K562 (cell line): ENCODE measurements around the gene ERC2. TPM values are rescaled to one million over a fixed set of nuclear protein-coding genes. Genes with fewer than 3 reads are reported as not detected.

ENCODE experiments used
- ATAC-seq: fragments of 200-7000 bp; cut with Tn5 transposase; 3 replicates; pipeline ENCODE4 v1.9.1; 2020; ENCODE audit warnings: moderate library complexity
- BruUV-seq: library from RNA; stranded (reverse); fragments of 400-500 nt; replicated peaks from 2 replicates; lab custom pipeline; 2021; lab: Mats Ljungman, UMichigan
- CTCF ChIA-PET: fragments of 300-600 bp; formaldehyde crosslinking; extraction: SDS; loops from one replicate; lab custom pipeline; 2021; ENCODE audit warnings: low intra/inter-chr PET ratio; lab: Yijun Ruan, JAX
- POLR2A ChIA-PET: fragments of 300-600, 350-650 bp; sonication (Branson Sonifier 250); formaldehyde crosslinking; extraction: SDS; loops from one replicate; lab custom pipeline; 2021; ENCODE audit warnings: antibody characterized with exemption, inconsistent platforms; lab: Yijun Ruan, JAX
- DNase-seq, 4 experiments: peaks; one replicate each; pipeline versions ENCODE4 v3.0.0 to v3.0.0-alpha.2; 2011 to 2018; ENCODE audit warnings: low spot score in 3 of 4, mixed read lengths in 3 of 4; ENCODE audit errors: extremely low read depth in 1 of 4
- FAIRE-seq: peaks from 2 replicates; lab custom pipeline; 2011; peaks lifted over from hg19 to GRCh38; lab: Jason Lieb, UNC
- H2AFZ ChIP-seq: 2 replicates; pipeline ENCODE4 v1.6.0; 2011; ENCODE audit warnings: low read depth, low read length, control low read depth, inconsistent platforms
- H3K27ac ChIP-seq: fragments of 200-600 bp; 3 replicates; pipeline ENCODE4 v1.8.0; 2011; ENCODE audit warnings: low read depth, mild to moderate bottlenecking, control low read depth, inconsistent platforms, low read length, moderate library complexity, mixed read lengths; ENCODE audit errors: extremely low read depth
- H3K27me3 ChIP-seq, 2 experiments: fragments of 300-600 bp in 1 of 2; 2 replicates in 1 of 2; 3 replicates in 1 of 2; pipeline versions ENCODE4 v1.6.0 to v1.8.0; 2011; ENCODE audit warnings: inconsistent platforms in 2 of 2, low read length in 2 of 2, mild to moderate bottlenecking in 1 of 2, mixed read lengths in 1 of 2, moderate library complexity in 1 of 2; ENCODE audit not compliant: control insufficient read depth in 2 of 2, insufficient read depth in 2 of 2
- H3K36me3 ChIP-seq: fragments of 300-600 bp; 3 replicates; pipeline ENCODE4 v1.8.0; 2011; ENCODE audit warnings: mild to moderate bottlenecking, low read length, inconsistent platforms; ENCODE audit not compliant: control insufficient read depth, insufficient read depth
- H3K4me1 ChIP-seq, 2 experiments: fragments of 200-600 bp in 1 of 2; replicated peaks in 1 of 2; 2 replicates in 1 of 2; 3 replicates in 1 of 2; pipeline versions ENCODE4 v1.5.1 to v1.8.0; 2011; ENCODE audit warnings: inconsistent platforms in 2 of 2, low read length in 2 of 2, mild to moderate bottlenecking in 1 of 2, mixed read lengths in 1 of 2, moderate library complexity in 1 of 2; ENCODE audit not compliant: control insufficient read depth in 2 of 2, insufficient read depth in 2 of 2
- H3K4me2 ChIP-seq: 2 replicates; pipeline ENCODE4 v1.6.1; 2011; ENCODE audit warnings: low read length, control low read depth, inconsistent platforms, mixed read lengths; ENCODE audit not compliant: insufficient read depth
- H3K4me3 ChIP-seq: fragments of 200-600 bp; sonication (generic), shearing (Covaris generic); 2 replicates; pipeline ENCODE4 v1.5.1; 2016; ENCODE audit warnings: control low read depth, inconsistent platforms
- H3K79me2 ChIP-seq: fragments of 200-600 bp; 3 replicates; pipeline ENCODE4 v1.8.0; 2011; ENCODE audit warnings: low read length, inconsistent platforms; ENCODE audit not compliant: control insufficient read depth, insufficient read depth
- H3K9ac ChIP-seq, 2 experiments: 2 replicates each; pipeline versions ENCODE4 v1.6.0 to v1.6.1; 2011; ENCODE audit warnings: low read depth in 2 of 2, low read length in 2 of 2, control low read depth in 1 of 2, inconsistent platforms in 1 of 2, mild to moderate bottlenecking in 1 of 2, mixed read lengths in 1 of 2; ENCODE audit not compliant: insufficient read depth in 1 of 2
- H3K9me1 ChIP-seq: one replicate; pipeline ENCODE4 v1.6.0; 2011; ENCODE audit warnings: inconsistent platforms, mild to moderate bottlenecking, low read length, moderate library complexity; ENCODE audit not compliant: control insufficient read depth, insufficient read depth
- H3K9me3 ChIP-seq: replicated peaks from 2 replicates; pipeline ENCODE4 v1.5.1; 2011; ENCODE audit warnings: low read depth, low read length, inconsistent platforms; ENCODE audit not compliant: control insufficient read depth, insufficient read depth
- H4K20me1 ChIP-seq: replicated peaks from 2 replicates; pipeline ENCODE4 v1.6.1; 2011; ENCODE audit warnings: low read length, inconsistent platforms, mixed read lengths; ENCODE audit not compliant: control insufficient read depth, insufficient read depth
- BACH1 ChIP-seq: fragments of 200-800 bp; sonication (Bioruptor generic); IDR thresholded peaks from 2 replicates; pipeline ENCODE4 v1.6.1; 2016; ENCODE audit warnings: missing genetic modification characterization, missing compliant biosample characterization
- CBFB ChIP-seq: sonication (generic); formaldehyde crosslinking; IDR thresholded peaks from 2 replicates; pipeline ENCODE4 v1.4.0; 2020; ENCODE audit warnings: mild to moderate bottlenecking, missing genetic modification reagents
- ERF ChIP-seq: fragments of 450-650 bp; formaldehyde crosslinking; IDR thresholded peaks from 2 replicates; pipeline ENCODE4 v1.4.0; 2020; ENCODE audit warnings: mild to moderate bottlenecking, mixed read lengths
- FOXJ3 ChIP-seq: sonication (generic); formaldehyde crosslinking; IDR thresholded peaks from 2 replicates; pipeline ENCODE4 v1.4.0; 2020; ENCODE audit warnings: mild to moderate bottlenecking, missing genetic modification reagents
- IRF2 ChIP-seq: sonication (generic); formaldehyde crosslinking; IDR thresholded peaks from 2 replicates; pipeline ENCODE4 v1.8.1; 2022; ENCODE audit warnings: mild to moderate bottlenecking, missing genetic modification reagents
- JUNB ChIP-seq: fragments of 450-650 bp; formaldehyde crosslinking; conservative IDR thresholded peaks from 2 replicates; pipeline ENCODE4 v1.4.0; 2020; ENCODE audit warnings: mild to moderate bottlenecking
- NFIX ChIP-seq: fragments of 250-450 bp; sonication (Bioruptor Pico); IDR thresholded peaks from 2 replicates; pipeline ENCODE4 v1.4.0; 2020; ENCODE audit warnings: low read depth, mild to moderate bottlenecking, moderate library complexity
- POLR2B ChIP-seq: fragments of 450-650 bp; IDR thresholded peaks from 2 replicates; pipeline ENCODE4 v1.6.1; 2018; ENCODE audit warnings: low read depth; ENCODE audit not compliant: partially characterized antibody
- POLR3G ChIP-seq: IDR thresholded peaks from 2 replicates; pipeline ENCODE4 v1.6.1; 2011; ENCODE audit not compliant: insufficient read length, insufficient replicate concordance; ENCODE audit errors: extremely low read depth
- SMARCB1 ChIP-seq: IDR thresholded peaks from 2 replicates; pipeline ENCODE4 v1.6.1; 2011; ENCODE audit warnings: improper control_type of control experiment, low read depth; ENCODE audit not compliant: insufficient read length
- SMARCE1 ChIP-seq: fragments of 450-650 bp; IDR thresholded peaks from 2 replicates; pipeline ENCODE4 v1.7.1; 2016; ENCODE audit warnings: mild to moderate bottlenecking
- SRSF1 ChIP-seq: fragments of 200-400 bp; formaldehyde crosslinking; IDR thresholded peaks from 2 replicates; pipeline ENCODE4 v1.6.1; 2017; ENCODE audit warnings: mild to moderate bottlenecking, low read depth, low read length, moderate library complexity
- TBL1XR1 ChIP-seq, 2 experiments: IDR thresholded peaks; 2 replicates each; pipeline ENCODE4 v1.6.1; 2012; ENCODE audit warnings: improper control_type of control experiment in 2 of 2, low read length in 2 of 2, mild to moderate bottlenecking in 1 of 2
- XRCC3 ChIP-seq: fragments of 450-650 bp; IDR thresholded peaks from 2 replicates; pipeline ENCODE4 v1.6.1; 2017; ENCODE audit warnings: mild to moderate bottlenecking, moderate library complexity
- ZFP1 ChIP-seq: fragments of 450-650 bp; formaldehyde crosslinking; IDR thresholded peaks from 2 replicates; pipeline ENCODE4 v1.4.0; 2020; ENCODE audit warnings: mild to moderate bottlenecking, mixed read lengths
- ZNF217 ChIP-seq: sonication (generic); formaldehyde crosslinking; IDR thresholded peaks from 2 replicates; pipeline ENCODE4 v1.8.0; 2022; ENCODE audit warnings: mild to moderate bottlenecking, missing genetic modification reagents
- ZNF324 ChIP-seq: fragments of 250-450 bp; sonication (Bioruptor Pico); IDR thresholded peaks from 2 replicates; pipeline ENCODE4 v1.4.0; 2020; ENCODE audit warnings: mild to moderate bottlenecking
- ZNF431 ChIP-seq: sonication (generic); formaldehyde crosslinking; IDR thresholded peaks from 2 replicates; pipeline ENCODE4 v1.8.0; 2022; ENCODE audit warnings: mild to moderate bottlenecking, missing genetic modification reagents
- ZNF780A ChIP-seq: fragments of 250-450 bp; sonication (Bioruptor Pico); IDR thresholded peaks from 2 replicates; pipeline ENCODE4 v1.5.0; 2021; ENCODE audit warnings: mild to moderate bottlenecking
- WGBS: fragments of 100-300 bp; shearing (Covaris generic); methylation state at CpG from one replicate; pipeline ENCODE4 v1.1.6; 2016; ENCODE audit warnings: low coverage, mixed read lengths; ENCODE audit not compliant: insufficient coverage; ENCODE audit errors: missing lambda C conversion rate; 5-methylcytosine and 5-hydroxymethylcytosine counted together
- in situ Hi-C: fragments of 300-500 bp; cut with MboI; formaldehyde crosslinking; loops from 4 replicates; pipeline ENCODE4 v1.15.0; 2018; ENCODE audit warnings: inconsistent platforms, mixed read lengths
- intact Hi-C: fragments of 100-400 bp; cut with micrococcal nuclease; formaldehyde crosslinking; loops from 2 replicates; pipeline ENCODE4 v1.14.2; 2022
- polyA plus RNA-seq, 8 experiments: library from polyadenylated mRNA; depleted of rRNA in 4 of 8; stranded (reverse) in 5 of 8; unstranded in 3 of 8; fragments of >200 nt; fragmentation: Nextera tagmentation in 2 of 8; fragmentation: Illumina TruSeq in 1 of 8; extraction: Ambion mirVana in 2 of 8; extraction: Trizol in 1 of 8; gene quantifications; 2 replicates each; pipeline versions ENCODE4 v1.2.1 to v1.2.3, GENCODE V29; 2011 to 2014; ENCODE audit warnings: inconsistent platforms in 1 of 8, missing spikeins in 1 of 8
- total RNA-seq, 7 experiments: library from RNA; depleted of rRNA in 6 of 7; stranded (reverse); fragments of >200 nt in 6 of 7; fragmentation: Illumina TruSeq in 2 of 7; extraction: Trizol in 2 of 7; gene quantifications; 2 replicates each; pipeline versions ENCODE4 v1.2.1 to v1.2.3, GENCODE V29; 2011 to 2021; ENCODE audit warnings: low replicate concordance in 1 of 7
- TF ChIP-seq, protein P1 (sequence below): fragments of 450-650 bp; IDR thresholded peaks from 2 replicates; pipeline ENCODE4 v1.6.1; 2016; ENCODE audit warnings: mild to moderate bottlenecking
- TF ChIP-seq, protein P2 (sequence below): fragments of 250-450 bp; sonication (Bioruptor Pico); IDR thresholded peaks from 2 replicates; pipeline ENCODE4 v1.8.0; 2022; ENCODE audit warnings: inconsistent platforms

The ERC2 gene
- total and polyA plus RNA-seq, 9 of the 15 experiments (the other 6 are each of a cell fraction or from before 2014, with no cell fraction given) = 0.04 to 0.18 (median 0.07) TPM; not detected in 2

DNA sequence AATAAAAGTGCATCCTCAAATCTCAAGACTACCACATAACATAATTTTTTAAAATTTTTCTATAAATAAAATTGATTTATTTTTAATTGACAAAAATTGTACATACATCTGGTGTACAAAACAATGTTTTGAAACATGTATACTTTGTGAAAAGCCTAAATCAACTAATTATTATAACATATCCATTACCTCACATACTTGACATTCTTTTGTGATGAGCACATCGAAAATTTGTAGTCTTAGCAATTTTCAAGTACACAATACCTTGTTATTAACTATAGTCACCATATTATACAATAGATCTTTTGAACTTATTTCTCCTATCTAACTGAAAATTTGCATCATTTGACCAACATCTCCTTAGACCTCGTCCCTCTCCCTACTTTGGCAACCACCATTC, 973.3 kb downstream of the ERC2 start (continued):
- TF ChIP-seq ZNF324 (CRISPR knock-in tag) (no peak), SRSF1 (no peak), SMARCB1 (no peak)
- TF ChIP-seq, all 486 proteins: peak for 0

DNA sequence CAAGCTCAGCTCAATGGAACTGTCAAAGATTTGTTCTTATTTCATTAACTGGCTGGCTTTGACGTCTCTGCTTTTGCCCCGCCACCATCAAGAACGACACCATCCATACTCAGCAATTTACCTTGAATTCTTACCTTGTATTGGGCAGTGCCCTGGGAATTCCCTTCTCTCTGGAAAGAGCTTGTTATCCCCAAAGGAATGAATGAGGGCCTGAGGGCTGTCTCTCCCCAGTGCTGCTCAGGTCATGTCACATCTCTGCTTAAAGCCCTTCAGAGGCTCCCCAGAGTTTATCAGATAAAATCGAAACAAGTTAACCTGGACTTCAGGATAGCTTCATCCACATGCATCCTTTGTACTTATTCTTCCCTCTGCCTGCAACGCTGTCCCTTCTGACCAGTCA, 975.3 kb downstream of the ERC2 start:
- no peak for ATAC-seq
- intact Hi-C loops (no loop called here), in situ Hi-C loops (no loop called here)
- Histone ChIP-seq H3K27ac (no peak overlapping the region), H3K4me2 (no peak overlapping the region), H2AFZ (no peak overlapping the region), H3K9me1 (no peaks in the 10 kb centered on the region), H3K36me3 (no peaks in the 10 kb centered on the region), H3K4me3 (no peak overlapping the region), H4K20me1 (no peaks in the 10 kb centered on the region), H3K9me3 (no peaks in the 10 kb centered on the region), H3K79me2 (no peaks in the 10 kb centered on the region), H3K27me3 (no peaks in the 10 kb centered on the region), H3K4me1 (no peaks in the 10 kb centered on the region), H3K9ac (no peak overlapping the region)
- BruUV-seq = no TSS peak
- POLR2A ChIA-PET = no interaction called here
- no peak for FAIRE-seq
- WGBS = 5% methylated on average over 5 of the region's 5 CpGs
- CTCF ChIA-PET = no interaction called here
- no peak for DNase-seq
- no peak for TF ChIP-seq XRCC3
- TF ChIP-seq, protein P1, sequence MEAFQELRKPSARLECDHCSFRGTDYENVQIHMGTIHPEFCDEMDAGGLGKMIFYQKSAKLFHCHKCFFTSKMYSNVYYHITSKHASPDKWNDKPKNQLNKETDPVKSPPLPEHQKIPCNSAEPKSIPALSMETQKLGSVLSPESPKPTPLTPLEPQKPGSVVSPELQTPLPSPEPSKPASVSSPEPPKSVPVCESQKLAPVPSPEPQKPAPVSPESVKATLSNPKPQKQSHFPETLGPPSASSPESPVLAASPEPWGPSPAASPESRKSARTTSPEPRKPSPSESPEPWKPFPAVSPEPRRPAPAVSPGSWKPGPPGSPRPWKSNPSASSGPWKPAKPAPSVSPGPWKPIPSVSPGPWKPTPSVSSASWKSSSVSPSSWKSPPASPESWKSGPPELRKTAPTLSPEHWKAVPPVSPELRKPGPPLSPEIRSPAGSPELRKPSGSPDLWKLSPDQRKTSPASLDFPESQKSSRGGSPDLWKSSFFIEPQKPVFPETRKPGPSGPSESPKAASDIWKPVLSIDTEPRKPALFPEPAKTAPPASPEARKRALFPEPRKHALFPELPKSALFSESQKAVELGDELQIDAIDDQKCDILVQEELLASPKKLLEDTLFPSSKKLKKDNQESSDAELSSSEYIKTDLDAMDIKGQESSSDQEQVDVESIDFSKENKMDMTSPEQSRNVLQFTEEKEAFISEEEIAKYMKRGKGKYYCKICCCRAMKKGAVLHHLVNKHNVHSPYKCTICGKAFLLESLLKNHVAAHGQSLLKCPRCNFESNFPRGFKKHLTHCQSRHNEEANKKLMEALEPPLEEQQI = no peak
- TF ChIP-seq, protein P2, sequence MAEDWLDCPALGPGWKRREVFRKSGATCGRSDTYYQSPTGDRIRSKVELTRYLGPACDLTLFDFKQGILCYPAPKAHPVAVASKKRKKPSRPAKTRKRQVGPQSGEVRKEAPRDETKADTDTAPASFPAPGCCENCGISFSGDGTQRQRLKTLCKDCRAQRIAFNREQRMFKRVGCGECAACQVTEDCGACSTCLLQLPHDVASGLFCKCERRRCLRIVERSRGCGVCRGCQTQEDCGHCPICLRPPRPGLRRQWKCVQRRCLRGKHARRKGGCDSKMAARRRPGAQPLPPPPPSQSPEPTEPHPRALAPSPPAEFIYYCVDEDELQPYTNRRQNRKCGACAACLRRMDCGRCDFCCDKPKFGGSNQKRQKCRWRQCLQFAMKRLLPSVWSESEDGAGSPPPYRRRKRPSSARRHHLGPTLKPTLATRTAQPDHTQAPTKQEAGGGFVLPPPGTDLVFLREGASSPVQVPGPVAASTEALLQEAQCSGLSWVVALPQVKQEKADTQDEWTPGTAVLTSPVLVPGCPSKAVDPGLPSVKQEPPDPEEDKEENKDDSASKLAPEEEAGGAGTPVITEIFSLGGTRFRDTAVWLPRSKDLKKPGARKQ = no peak
- no peak for TF ChIP-seq BACH1 (tag)
- TF ChIP-seq JUNB (CRISPR knock-in tag) = no peak
- no peak for TF ChIP-seq CBFB (CRISPR knock-in tag)
- no peak for TF ChIP-seq SMARCE1
- no peak for TF ChIP-seq NFIX (CRISPR knock-in tag)
- TF ChIP-seq ZNF431 (CRISPR knock-in tag) = no peak
- no peak for TF ChIP-seq ERF (CRISPR knock-in tag)
- TF ChIP-seq ZFP1 = no peak
- TF ChIP-seq POLR3G = no peak
- no peak for TF ChIP-seq POLR2B
- TF ChIP-seq IRF2 (CRISPR knock-in tag) = no peak
- TF ChIP-seq ZNF780A = no peak
- no peak for TF ChIP-seq ZNF217 (CRISPR knock-in tag)
- no peak for TF ChIP-seq FOXJ3 (CRISPR knock-in tag)
- no peak for TF ChIP-seq TBL1XR1 (IDR thresholded peaks at IDR 0.05; ENCODE audit: low read length in 2 of 2)
